ENCODE measurements around the gene IL1RAP. TPM values are rescaled to one million over a fixed set of nuclear protein-coding genes. Genes with fewer than 3 reads are reported as not detected.

IL1RAP gene
- total and polyA plus RNA-seq, 5 donors: 1.6 to 8.5 (median 5.5) TPM

- 79% methylated on average over 4 of the region's 4 CpGs for WGBS
- Histone ChIP-seq H3K4me3 (ENCODE audit: low read length) (no peak overlapping the region), H3K27me3 (ENCODE audit: control insufficient read depth, insufficient read depth) (no peaks in the 10 kb centered on the region), H3K4me1 (ENCODE audit: control insufficient read depth, insufficient read depth, low read length) (peaks cover 2% of the 10 kb centered on the region), H3K9me3 (ENCODE audit: control insufficient read depth, low read length) (no peaks in the 10 kb centered on the region), H3K27ac (ENCODE audit: low read length) (no peak overlapping the region)
- no peak for DNase-seq
- ATAC-seq: no peak
- intact Hi-C loops (cut with DNase I): no loop called here
Measured at GRCh38 chr3:190492966-190493365, 20.9 kb upstream of the IL1RAP start.

GRCh38 chr3:190494907-190495306 lies 19.0 kb upstream of the IL1RAP start:
- Histone ChIP-seq H3K9me3 (ENCODE audit: control insufficient read depth, low read length) (no peaks in the 10 kb centered on the region), H3K27me3 (ENCODE audit: control insufficient read depth, insufficient read depth) (no peaks in the 10 kb centered on the region), H3K27ac (ENCODE audit: low read length) (no peak overlapping the region), H3K4me3 (ENCODE audit: low read length) (no peak overlapping the region), H3K4me1 (ENCODE audit: control insufficient read depth, insufficient read depth, low read length) (peaks cover 2% of the 10 kb centered on the region)
- intact Hi-C loops (cut with DNase I): no loop called here
- ATAC-seq (no peak), DNase-seq (no peak)

GRCh38 chr3:190495354-190495753 lies 18.5 kb upstream of the IL1RAP start:
- peaks cover 2% of the 10 kb centered on the region for H3K4me1 ChIP-seq (ENCODE audit: control insufficient read depth, insufficient read depth, low read length)
- no peaks in the 10 kb centered on the region for H3K9me3 ChIP-seq (ENCODE audit: control insufficient read depth, low read length)
- H3K27me3 ChIP-seq (ENCODE audit: control insufficient read depth, insufficient read depth): no peaks in the 10 kb centered on the region
- H3K4me3 ChIP-seq (ENCODE audit: low read length): no peak overlapping the region
- H3K27ac ChIP-seq (ENCODE audit: low read length): no peak overlapping the region
- DNase-seq (no peak), ATAC-seq (no peak)
- intact Hi-C loops (cut with DNase I): no loop called here

GRCh38 chr3:190495796-190496195 lies 18.1 kb upstream of the IL1RAP start:
- Histone ChIP-seq H3K27me3 (ENCODE audit: control insufficient read depth, insufficient read depth) (no peaks in the 10 kb centered on the region), H3K4me1 (ENCODE audit: control insufficient read depth, insufficient read depth, low read length) (peaks cover 2% of the 10 kb centered on the region), H3K27ac (ENCODE audit: low read length) (no peak overlapping the region), H3K4me3 (ENCODE audit: low read length) (no peak overlapping the region), H3K9me3 (ENCODE audit: control insufficient read depth, low read length) (no peaks in the 10 kb centered on the region)
- ATAC-seq (no peak), DNase-seq (no peak)
- intact Hi-C loops (cut with DNase I): no loop called here
- 71% methylated on average over 5 of the region's 5 CpGs for WGBS

GRCh38 chr3:190496859-190497258 lies 17.0 kb upstream of the IL1RAP start:
- H3K27ac ChIP-seq (ENCODE audit: low read length): no peak overlapping the region
- no peaks in the 10 kb centered on the region for H3K27me3 ChIP-seq (ENCODE audit: control insufficient read depth, insufficient read depth)
- 11% methylated on average over 1 of the region's 1 CpG for WGBS
- no peaks in the 10 kb centered on the region for H3K9me3 ChIP-seq (ENCODE audit: control insufficient read depth, low read length)
- intact Hi-C loops (cut with DNase I): no loop called here
- DNase-seq (no peak), ATAC-seq (no peak)
- H3K4me3 ChIP-seq (ENCODE audit: low read length): no peak overlapping the region
- peaks cover 2% of the 10 kb centered on the region for H3K4me1 ChIP-seq (ENCODE audit: control insufficient read depth, insufficient read depth, low read length)

GRCh38 chr3:190497811-190498210 lies 16.1 kb upstream of the IL1RAP start:
- H3K4me3 ChIP-seq (ENCODE audit: low read length): no peak overlapping the region
- intact Hi-C loops (cut with DNase I): no loop called here

GRCh38 chr3:190498293-190498692 lies 15.6 kb upstream of the IL1RAP start:
- no peaks in the 10 kb centered on the region for H3K27me3 ChIP-seq (ENCODE audit: control insufficient read depth, insufficient read depth)
- WGBS: 82% methylated on average over 2 of the region's 2 CpGs
- H3K27ac ChIP-seq (ENCODE audit: low read length): no peak overlapping the region
- no peak for DNase-seq
- no peak for ATAC-seq
- H3K9me3 ChIP-seq (ENCODE audit: control insufficient read depth, low read length): no peaks in the 10 kb centered on the region
- H3K4me3 ChIP-seq (ENCODE audit: low read length): no peak overlapping the region
- intact Hi-C loops (cut with DNase I): no loop called here
- no peaks in the 10 kb centered on the region for H3K4me1 ChIP-seq (ENCODE audit: control insufficient read depth, insufficient read depth, low read length)

More at GRCh38 chr3:190497811-190498210, 16.1 kb upstream of the IL1RAP start:
- Histone ChIP-seq H3K27me3 (ENCODE audit: control insufficient read depth, insufficient read depth) (no peaks in the 10 kb centered on the region), H3K27ac (ENCODE audit: low read length) (no peak overlapping the region), H3K4me1 (ENCODE audit: control insufficient read depth, insufficient read depth, low read length) (peaks cover under 1% of the 10 kb centered on the region), H3K9me3 (ENCODE audit: control insufficient read depth, low read length) (no peaks in the 10 kb centered on the region)
- ATAC-seq: peak; percentile 83 to 88
- WGBS: 48% methylated on average over 3 of the region's 3 CpGs
- DNase-seq: no peak

- H3K27me3 ChIP-seq (ENCODE audit: control insufficient read depth, insufficient read depth): no peaks in the 10 kb centered on the region
- H3K4me3 ChIP-seq (ENCODE audit: low read length): no peak overlapping the region
- H3K4me1 ChIP-seq (ENCODE audit: control insufficient read depth, insufficient read depth, low read length): no peaks in the 10 kb centered on the region
- no peak overlapping the region for H3K27ac ChIP-seq (ENCODE audit: low read length)
- WGBS: 28% methylated on average over 2 of the region's 2 CpGs
- ATAC-seq (no peak), DNase-seq (no peak)
- H3K9me3 ChIP-seq (ENCODE audit: control insufficient read depth, low read length): no peaks in the 10 kb centered on the region
- intact Hi-C loops (cut with DNase I): no loop called here
Measured at GRCh38 chr3:190499122-190499521, 14.8 kb upstream of the IL1RAP start.

GRCh38 chr3:190502946-190503345 lies 10.9 kb upstream of the IL1RAP start:
- no peak for ATAC-seq
- Histone ChIP-seq H3K4me3 (ENCODE audit: low read length) (no peak overlapping the region), H3K9me3 (ENCODE audit: control insufficient read depth, low read length) (no peaks in the 10 kb centered on the region), H3K4me1 (ENCODE audit: control insufficient read depth, insufficient read depth, low read length) (no peaks in the 10 kb centered on the region), H3K27me3 (ENCODE audit: control insufficient read depth, insufficient read depth) (no peaks in the 10 kb centered on the region), H3K27ac (ENCODE audit: low read length) (no peak overlapping the region)
- WGBS: 73% methylated on average over 3 of the region's 3 CpGs
- no peak for DNase-seq
- intact Hi-C loops (cut with DNase I): no loop called here

GRCh38 chr3:190504354-190505125 lies 9.3 kb upstream of the IL1RAP start:
- Histone ChIP-seq H3K4me3 (ENCODE audit: low read length) (no peak overlapping the region), H3K4me1 (ENCODE audit: control insufficient read depth, insufficient read depth, low read length) (no peaks in the 10 kb centered on the region), H3K27ac (ENCODE audit: low read length) (no peak overlapping the region), H3K9me3 (ENCODE audit: control insufficient read depth, low read length) (no peaks in the 10 kb centered on the region), H3K27me3 (ENCODE audit: control insufficient read depth, insufficient read depth) (no peaks in the 10 kb centered on the region)
- WGBS: 55% methylated on average over 4 of the region's 4 CpGs
- ATAC-seq: peak in 1 of 2 donors; percentile 37
- no peak for DNase-seq
- intact Hi-C loops (cut with DNase I): no loop called here

GRCh38 chr3:190505381-190506003 lies 8.4 kb upstream of the IL1RAP start:
- H3K4me3 ChIP-seq (ENCODE audit: low read length): no peak overlapping the region
- no peaks in the 10 kb centered on the region for H3K4me1 ChIP-seq (ENCODE audit: control insufficient read depth, insufficient read depth, low read length)
- DNase-seq (no peak), ATAC-seq (no peak)
- no peaks in the 10 kb centered on the region for H3K27me3 ChIP-seq (ENCODE audit: control insufficient read depth, insufficient read depth)
- WGBS: 74% methylated on average over 3 of the region's 3 CpGs
- intact Hi-C loops (cut with DNase I): no loop called here
- H3K9me3 ChIP-seq (ENCODE audit: control insufficient read depth, low read length): no peaks in the 10 kb centered on the region
- H3K27ac ChIP-seq (ENCODE audit: low read length): no peak overlapping the region

Measured in right cardiac atrium (tissue), 5 donors.